Activated CD8-positive, alpha-beta T cell treated with anti-CD3 and anti-CD28 coated beads, Interleukin-2, amount 10 ng/mL, durations not matched to agents 7 days and 5 days (primary cell): ENCODE measurements around the gene VPS52. TPM values are rescaled to one million over a fixed set of nuclear protein-coding genes. Genes with fewer than 3 reads are reported as not detected.

Experiments used
- ATAC-seq: fragments of 150-1000 bp; cut with Tn5 transposase; one replicate; pipeline ENCODE4 v1.10.0; 2021; ENCODE audit warnings: moderate library complexity
- CTCF ChIA-PET: fragments of 350-600 bp; sonication (Branson Sonifier 250); formaldehyde crosslinking; loops from one replicate; lab custom pipeline; 2021; ENCODE audit warnings: antibody characterized with exemption; lab: Charles Lee
- POLR2A ChIA-PET: fragments of 350-600 bp; sonication (Branson Sonifier 250); formaldehyde crosslinking; loops from one replicate; lab custom pipeline; 2021; ENCODE audit warnings: antibody characterized with exemption; lab: Charles Lee
- DNase-seq: peaks from one replicate; pipeline ENCODE4 v3.0.0-alpha.2; 2020
- H3K27ac Mint-ChIP-seq: one replicate; pipeline ENCODE4 v1.8.0; 2021; ENCODE audit warnings: mild to moderate bottlenecking, mixed read lengths
- H3K27me3 Mint-ChIP-seq: one replicate; pipeline ENCODE4 v1.8.0; 2021; ENCODE audit warnings: low read depth, mixed read lengths
- H3K36me3 Mint-ChIP-seq: one replicate; pipeline ENCODE4 v1.8.0; 2021; ENCODE audit warnings: low read depth, mixed read lengths
- H3K4me1 Mint-ChIP-seq: one replicate; pipeline ENCODE4 v1.8.0; 2021; ENCODE audit warnings: low read depth, mixed read lengths
- H3K4me3 Mint-ChIP-seq: one replicate; pipeline ENCODE4 v1.8.0; 2021; ENCODE audit warnings: mild to moderate bottlenecking, mixed read lengths
- H3K9me3 Mint-ChIP-seq: one replicate; pipeline ENCODE4 v1.8.0; 2022; ENCODE audit warnings: mixed read lengths; ENCODE audit not compliant: insufficient read depth
- microRNA-seq: library from miRNA; unstranded; fragments of <30 nt; microRNA quantifications from one replicate; pipeline ENCODE4 v1.2.0, GENCODE V29; 2022
- total RNA-seq, 2 experiments: library from RNA; stranded (reverse); gene quantifications; one replicate each; pipeline ENCODE4 v1.2.3, GENCODE V29; 2021

VPS52 gene
- total RNA-seq, 2 experiments from 2014 or later, result 59.3 to 59.5 TPM

- DNase-seq (no peak), ATAC-seq (no peak)
- Mint-ChIP-seq H3K4me1 (peaks cover 75% of the 10 kb centered on the region), H3K36me3 (peaks cover 40% of the 10 kb centered on the region), H3K27ac (no peak overlapping the region), H3K4me3 (peak overlapping the region; percentile 9), H3K27me3 (no peaks in the 10 kb centered on the region), H3K9me3 (no peaks in the 10 kb centered on the region)
- POLR2A ChIA-PET, result interaction anchor here (0.6 to 1.0 kb wide), 3 partner anchors 47 to 231 kb away, joined by 3 read pairs; no protein-coding TSS in a partner anchor
- CTCF ChIA-PET, result interaction anchor here (1.2 to 1.5 kb wide), 2 partner anchors 46 to 69 kb away, joined by 3 to 6 read pairs; partner anchors contain the start of genes RPS18 and VPS52
Measured at GRCh38 chr6:33202799-33203198, 68.9 kb downstream of the VPS52 start.

- ChIA-PET POLR2A (no interaction called here), CTCF (interaction anchor here (1.5 kb wide), 1 partner anchor 47 kb away, joined by 6 read pairs; no protein-coding TSS in a partner anchor)
- no peak for DNase-seq
- Mint-ChIP-seq H3K27ac (peak overlapping the region; percentile 98), H3K27me3 (no peaks in the 10 kb centered on the region), H3K4me3 (peak overlapping the region; percentile 100), H3K9me3 (no peaks in the 10 kb centered on the region), H3K36me3 (peaks cover 45% of the 10 kb centered on the region), H3K4me1 (peaks cover 79% of the 10 kb centered on the region)
- ATAC-seq, result no peak
Measured at GRCh38 chr6:33201935-33202334, 69.7 kb downstream of the VPS52 start.

- H3K27me3 Mint-ChIP-seq, result no peaks in the 10 kb centered on the region
- CTCF ChIA-PET, result no interaction called here
- H3K27ac Mint-ChIP-seq, result peak overlapping the region; percentile 98
- DNase-seq, result no peak
- ATAC-seq, result no peak
- peaks cover 49% of the 10 kb centered on the region for H3K36me3 Mint-ChIP-seq
- H3K9me3 Mint-ChIP-seq, result no peaks in the 10 kb centered on the region
- peaks cover 72% of the 10 kb centered on the region for H3K4me1 Mint-ChIP-seq
- POLR2A ChIA-PET, result no interaction called here
- H3K4me3 Mint-ChIP-seq, result peak overlapping the region; percentile 100
Measured at GRCh38 chr6:33201147-33201545, 70.5 kb downstream of the VPS52 start.

Small RNAs within 50 kb of the gene (microRNA-seq; reads per million reads assigned to microRNA genes)
- gene MIR219A1 (5.7 reads per million, percentile 7 among the genes with 10 or more reads in this experiment), gene MIR6834 (1.7 reads per million), gene MIR6873 (not detected)

Other genes starting within 250 kb of the VPS52 start
- gene HLA-DPA1, start 198.2 kb downstream of the VPS52 start, total RNA-seq, result 10 to 100 TPM; 39.1 to 40.0 TPM
- 10 to 100 TPM; 21.0 to 22.8 TPM for gene HLA-DPB1, start 195.9 kb downstream of the VPS52 start, total RNA-seq
- under 1 TPM; 0.71 to 0.83 TPM for gene COL11A2, start 79.4 kb downstream of the VPS52 start, total RNA-seq
- 10 to 100 TPM; 33.5 to 34.5 TPM for gene RXRB, start 71.2 kb downstream of the VPS52 start, total RNA-seq
- 10 to 100 TPM; 45.6 to 50.8 TPM for gene SLC39A7, start 71.0 kb downstream of the VPS52 start, total RNA-seq
- gene HSD17B8, start 67.2 kb downstream of the VPS52 start, total RNA-seq, result 10 to 100 TPM; 13.9 to 14.1 TPM
- 10 to 100 TPM; 39.8 to 44.6 TPM for gene RING1, start 63.4 kb downstream of the VPS52 start, total RNA-seq
- 1,000 to 10,000 TPM; 2,792 to 2,813 TPM for gene RPS18, start 199 bp upstream of the VPS52 start, total RNA-seq
- gene B3GALT4, start 5.2 kb upstream of the VPS52 start, total RNA-seq, result 10 to 100 TPM; 12.2 to 12.8 TPM
- gene WDR46, start 17.4 kb upstream of the VPS52 start, total RNA-seq, result 10 to 100 TPM; 66.7 to 68.9 TPM
- 10 to 100 TPM; 72.0 to 78.4 TPM for gene PFDN6, start 17.7 kb upstream of the VPS52 start, total RNA-seq
- gene RGL2, start 27.1 kb upstream of the VPS52 start, total RNA-seq, result 10 to 100 TPM; 50.8 to 58.2 TPM
- 100 to 1,000 TPM; 245 to 252 TPM for gene TAPBP, start 42.2 kb upstream of the VPS52 start, total RNA-seq
- 10 to 100 TPM; 10.7 to 11.1 TPM for gene ZBTB22, start 45.9 kb upstream of the VPS52 start, total RNA-seq
- 100 to 1,000 TPM; 112 to 114 TPM for gene DAXX, start 51.1 kb upstream of the VPS52 start, total RNA-seq
- gene KIFC1, start 119.9 kb upstream of the VPS52 start, total RNA-seq, result 100 to 1,000 TPM; 175 to 180 TPM
- 10 to 100 TPM; 35.9 to 36.5 TPM for gene PHF1, start 139.1 kb upstream of the VPS52 start, total RNA-seq
- 100 to 1,000 TPM; 179 to 187 TPM for gene CUTA, start 146.2 kb upstream of the VPS52 start, total RNA-seq
- gene SYNGAP1, start 148.2 kb upstream of the VPS52 start, total RNA-seq, result 10 to 100 TPM; 42.0 to 48.2 TPM
- 1 to 10 TPM; 7.3 to 9.0 TPM for gene ZBTB9, start 182.7 kb upstream of the VPS52 start, total RNA-seq